ENCODE data around the gene VWA8. TPM values are rescaled to one million over a fixed set of nuclear protein-coding genes. Genes with fewer than 3 reads are reported as not detected.
A peak's percentile ranks its signal among the peaks of the same experiment; 100 is the strongest.

Gene VWA8
- total RNA-seq, 1 donor from 2014 or later: 22.2 TPM

DNA sequence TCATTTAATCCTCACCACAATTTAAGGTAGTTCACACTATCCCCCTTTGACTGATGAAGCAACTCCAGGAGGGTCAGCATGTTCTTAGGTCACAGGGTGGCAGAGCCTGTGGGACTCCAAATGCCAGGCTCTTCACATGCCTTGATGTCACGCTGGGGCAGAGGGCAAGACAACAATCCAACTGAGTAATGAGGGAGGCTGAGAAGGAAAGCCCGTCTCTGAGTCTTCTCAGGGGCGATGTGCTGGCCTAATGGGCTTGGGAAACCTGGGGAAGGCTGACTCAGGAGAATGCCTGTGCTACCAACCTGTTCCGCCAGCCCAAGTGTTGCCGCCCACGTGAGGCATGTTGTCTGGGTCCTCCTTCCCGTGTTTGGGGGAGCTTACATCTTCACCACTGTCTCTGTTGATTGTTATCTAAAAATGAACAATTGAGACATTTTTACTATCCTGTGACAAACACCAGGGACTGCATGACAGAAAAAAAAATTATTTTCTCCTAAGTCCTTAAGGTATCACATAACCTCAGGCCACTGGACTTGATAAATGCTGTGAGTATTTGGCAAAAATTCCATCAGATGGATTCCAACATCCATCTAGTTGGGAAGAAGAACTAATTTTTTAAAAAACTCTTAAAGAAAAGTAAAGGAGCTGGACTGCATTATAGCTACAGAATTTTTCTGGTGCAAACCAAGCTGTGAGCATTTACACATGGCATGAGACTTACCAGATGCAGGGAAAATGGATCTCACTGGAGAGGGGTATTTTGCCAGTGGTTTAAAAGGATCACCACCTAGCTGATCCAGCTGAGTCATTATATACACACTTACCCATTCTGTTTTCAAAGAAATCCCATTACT lies 346.0 kb downstream of the VWA8 start:
- DNase-seq: no peak

GRCh38 chr13:41613984-41614661 lies 346.8 kb downstream of the VWA8 start:
- DNase-seq: peak; percentile 66

DNA sequence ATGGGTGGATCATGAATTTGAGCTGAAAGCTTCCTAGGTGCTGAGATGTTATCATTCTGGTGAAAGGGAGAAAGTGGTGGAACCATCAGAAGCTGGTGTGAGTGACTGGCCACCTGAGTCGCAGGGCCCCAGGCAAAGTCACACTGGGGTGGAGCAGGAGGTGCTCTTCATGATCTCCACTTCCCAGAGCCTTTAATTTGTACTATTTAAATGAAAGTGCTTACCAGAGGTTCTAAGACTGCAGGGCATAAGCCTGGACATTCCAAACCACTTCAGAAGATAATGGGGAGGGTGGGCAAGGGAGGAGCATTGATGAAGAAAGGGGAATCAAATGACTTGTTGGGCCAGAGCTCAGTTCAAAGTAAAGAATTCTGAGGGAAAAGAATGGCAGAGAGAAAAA lies 347.4 kb downstream of the VWA8 start:
- DNase-seq: no peak

DNA sequence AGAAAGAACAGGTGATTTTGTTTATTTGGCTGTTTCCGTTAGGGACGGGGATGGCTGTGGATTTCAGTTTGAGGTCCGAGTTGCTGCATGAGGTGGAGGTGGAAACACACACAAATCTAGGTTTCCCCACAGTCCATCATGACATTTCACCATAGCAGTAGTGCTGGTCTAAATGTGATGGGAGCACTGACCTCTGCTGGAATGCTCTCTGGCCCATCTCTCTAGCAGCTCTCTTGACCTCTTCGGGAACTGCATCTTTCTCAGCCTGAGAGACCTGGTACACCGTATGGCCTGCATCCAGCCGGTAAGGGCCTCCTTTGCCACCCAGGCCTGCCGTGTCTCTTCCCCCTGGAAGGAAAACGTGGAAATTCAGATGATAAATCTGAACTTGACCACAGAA lies 349.5 kb downstream of the VWA8 start:
- no peak for DNase-seq

DNA sequence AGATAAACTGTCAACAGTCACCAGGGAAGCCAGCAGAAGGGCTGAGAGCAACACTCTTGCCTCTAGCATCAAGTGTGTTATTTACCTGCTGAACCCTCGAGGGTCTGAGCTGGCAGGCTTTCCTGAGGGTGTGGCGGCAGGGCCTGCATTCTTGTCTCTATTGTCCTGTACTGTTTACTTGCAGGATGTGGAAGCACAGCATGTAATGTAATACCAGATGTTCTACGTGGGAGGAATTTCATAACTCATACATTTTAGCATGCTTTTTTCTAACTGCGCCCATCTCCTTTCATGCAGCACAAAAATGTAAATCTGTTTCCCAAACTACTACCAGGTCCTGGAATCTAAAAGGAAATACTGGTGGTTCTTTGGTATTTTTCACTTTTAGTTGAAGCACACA lies 350.5 kb downstream of the VWA8 start:
- DNase-seq: peak; percentile 75

- no peak for DNase-seq
These were observed 351.1 kb downstream of the VWA8 start for GRCh38 chr13:41609828-41610227.

DNA sequence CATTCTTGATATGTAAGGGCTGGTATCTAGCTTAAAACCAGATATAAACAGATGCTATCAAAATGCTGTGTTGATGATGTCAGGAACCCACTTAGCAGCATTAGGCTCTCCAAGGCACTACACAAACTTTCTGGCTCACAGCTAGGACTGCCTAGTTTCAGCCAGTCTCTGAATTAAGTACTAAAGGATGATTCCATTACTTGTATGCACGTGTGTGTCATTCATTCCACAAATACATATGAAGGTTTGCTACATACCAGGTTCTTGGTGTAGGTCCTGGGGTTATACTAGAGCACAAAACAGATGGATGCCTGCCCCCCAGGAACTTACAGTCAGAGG lies 352.1 kb downstream of the VWA8 start:
- DNase-seq: peak; percentile 35

DNA sequence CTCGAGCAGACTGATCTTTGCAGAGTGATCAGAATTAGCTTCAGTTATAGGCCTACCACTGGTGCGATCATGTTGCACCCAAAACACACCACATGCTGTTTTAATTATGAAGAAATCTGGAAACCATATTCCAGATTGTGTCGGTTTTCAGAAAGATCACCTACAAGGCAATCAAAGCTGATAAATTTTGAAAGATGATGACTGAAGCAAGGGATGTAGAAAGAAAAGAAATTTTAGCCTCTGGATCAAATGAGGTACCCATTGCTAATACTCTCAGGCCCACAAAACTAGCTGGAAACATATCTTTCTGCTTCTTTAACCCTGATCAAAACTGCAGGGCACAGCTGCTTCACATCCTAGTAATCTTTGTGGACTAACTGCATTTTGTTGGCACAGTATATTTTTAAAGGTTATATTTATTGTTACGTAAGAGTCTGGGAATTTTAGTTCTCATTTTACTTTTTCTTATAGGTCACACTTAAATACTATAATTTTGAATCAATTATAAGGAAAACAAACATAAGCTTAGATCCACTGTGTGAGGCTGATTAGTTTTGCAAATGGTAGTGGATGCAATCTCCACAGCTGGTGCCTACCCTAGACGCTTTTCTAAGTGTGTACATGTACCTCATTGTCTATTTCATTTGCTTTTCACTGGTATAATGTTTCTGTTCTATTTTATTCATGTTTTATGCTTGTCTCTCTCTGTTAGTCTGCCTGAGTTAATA lies 352.6 kb downstream of the VWA8 start:
- no peak for DNase-seq

GRCh38 chr13:41606646-41607045 lies 354.3 kb downstream of the VWA8 start:
- DNase-seq: no peak

DNA sequence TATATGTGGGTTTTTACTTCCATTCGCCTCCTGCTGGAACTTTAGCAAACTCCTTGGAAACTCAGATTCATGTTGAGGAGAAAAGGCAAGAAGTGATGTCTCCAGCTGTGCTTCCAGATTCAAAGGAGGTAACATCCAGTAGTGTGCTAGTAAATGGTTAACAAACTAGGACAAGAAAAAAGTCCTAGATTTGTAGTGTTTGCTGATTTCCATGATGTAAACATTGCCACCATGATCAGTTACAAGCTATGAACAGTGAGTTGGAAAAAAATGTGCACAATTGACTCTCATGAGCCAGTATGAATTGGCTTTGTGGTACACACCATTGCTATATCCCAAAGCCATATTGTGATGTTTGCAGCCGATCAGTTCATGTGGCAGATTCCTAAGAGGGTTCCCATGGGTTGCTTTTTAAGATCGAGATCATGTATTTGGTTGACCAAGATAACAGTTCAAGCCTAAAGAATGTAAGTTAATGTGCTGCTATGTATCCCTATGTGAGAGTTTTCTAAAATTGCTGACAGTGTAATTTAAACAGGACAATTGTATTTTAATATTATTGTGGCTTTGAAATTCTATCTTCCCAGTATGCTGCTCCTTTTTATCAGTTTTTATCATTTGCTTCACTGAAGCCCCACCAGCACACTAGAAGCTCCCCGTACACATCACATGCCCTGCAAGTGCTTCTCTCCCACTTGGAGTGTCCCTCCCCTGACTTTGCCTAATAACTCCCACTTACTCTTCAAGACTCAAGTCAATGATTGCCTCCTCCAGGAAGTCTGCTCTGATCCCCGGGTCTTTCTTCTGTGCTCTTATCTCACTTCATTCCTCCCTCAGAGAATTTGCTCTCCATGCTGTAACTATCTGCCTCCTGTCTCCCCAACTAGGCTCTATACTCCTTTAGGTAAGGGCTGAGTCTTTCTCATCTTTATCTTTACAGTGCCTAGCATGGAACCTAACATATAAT lies 355.3 kb downstream of the VWA8 start:
- DNase-seq: no peak

DNA sequence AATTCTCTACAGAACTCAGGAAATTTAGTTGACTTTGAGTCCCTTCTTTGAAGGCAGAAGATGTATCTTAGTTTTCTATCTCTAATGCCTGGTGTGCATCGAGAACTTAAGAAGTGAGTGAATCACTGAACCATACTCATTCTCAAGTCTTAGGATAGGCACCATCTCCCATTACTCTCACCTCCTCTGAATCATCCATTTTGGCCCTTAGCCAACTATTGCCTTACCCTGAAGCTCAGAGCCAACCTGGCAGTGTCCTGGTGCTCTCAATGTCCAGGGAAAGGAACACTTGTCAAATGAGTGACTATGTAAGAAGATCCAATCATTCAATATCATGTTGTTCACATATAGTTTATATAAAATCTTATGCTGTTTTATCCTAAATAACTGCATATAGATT lies 357.0 kb downstream of the VWA8 start:
- no peak for DNase-seq

DNA sequence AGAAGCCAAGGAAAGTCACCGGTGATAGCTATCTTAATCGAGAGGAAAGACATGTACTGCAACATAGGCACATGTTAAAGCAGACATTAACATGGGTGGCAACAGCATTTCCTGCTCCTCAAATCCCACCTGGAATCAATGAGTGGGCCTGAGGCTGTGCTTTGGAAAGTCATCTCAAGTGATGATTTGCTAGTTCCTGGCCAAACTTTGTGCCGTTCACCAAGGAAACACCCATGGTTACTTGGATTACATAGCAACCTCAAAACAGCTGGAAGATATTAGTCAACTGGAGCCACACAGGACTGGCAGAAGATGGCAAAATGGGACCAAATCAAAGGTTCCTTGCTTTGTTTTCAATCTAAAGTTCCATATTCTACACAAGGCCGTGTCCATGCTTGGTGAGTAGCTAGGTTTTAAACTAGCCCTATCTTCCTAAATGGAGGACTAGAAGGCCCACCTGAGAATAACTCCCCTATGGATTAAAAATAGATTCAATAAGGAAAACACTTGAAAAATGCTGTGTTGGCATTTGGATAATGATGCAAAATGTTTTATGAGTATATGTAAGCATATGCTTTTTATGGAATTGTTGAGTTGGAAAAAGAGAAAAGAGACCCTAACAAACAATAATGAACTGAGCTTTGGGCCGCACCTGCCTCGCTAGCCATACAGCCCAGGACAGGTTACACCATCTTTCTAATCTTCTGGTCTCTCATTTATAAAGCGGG lies 359.0 kb downstream of the VWA8 start:
- DNase-seq: no peak

GRCh38 chr13:41599619-41600018 lies 361.3 kb downstream of the VWA8 start:
- DNase-seq: no peak

- DNase-seq: no peak
These were observed 363.4 kb downstream of the VWA8 start for GRCh38 chr13:41597348-41598041.

DNA sequence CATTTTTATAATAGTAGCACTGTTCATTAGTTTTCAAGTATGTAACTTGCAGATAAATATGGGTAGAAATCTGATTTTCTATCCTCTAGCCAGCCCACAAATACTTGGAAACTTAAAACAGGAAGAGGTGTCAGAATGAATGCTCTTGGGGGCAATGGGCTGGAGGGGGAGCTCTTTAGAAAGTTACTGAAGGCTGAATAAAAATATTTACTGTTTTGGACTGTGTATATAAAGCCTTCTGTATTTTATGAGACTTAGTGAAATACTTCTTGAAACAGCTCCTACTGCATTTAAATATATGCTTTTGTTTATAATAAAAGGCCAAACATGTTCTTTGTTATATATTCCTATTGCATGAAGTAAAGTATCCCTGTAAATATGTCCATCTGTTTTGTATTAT lies 364.7 kb downstream of the VWA8 start:
- peak; percentile 45 for DNase-seq

- DNase-seq: no peak
These were observed 365.6 kb downstream of the VWA8 start for GRCh38 chr13:41595298-41595697.

DNA sequence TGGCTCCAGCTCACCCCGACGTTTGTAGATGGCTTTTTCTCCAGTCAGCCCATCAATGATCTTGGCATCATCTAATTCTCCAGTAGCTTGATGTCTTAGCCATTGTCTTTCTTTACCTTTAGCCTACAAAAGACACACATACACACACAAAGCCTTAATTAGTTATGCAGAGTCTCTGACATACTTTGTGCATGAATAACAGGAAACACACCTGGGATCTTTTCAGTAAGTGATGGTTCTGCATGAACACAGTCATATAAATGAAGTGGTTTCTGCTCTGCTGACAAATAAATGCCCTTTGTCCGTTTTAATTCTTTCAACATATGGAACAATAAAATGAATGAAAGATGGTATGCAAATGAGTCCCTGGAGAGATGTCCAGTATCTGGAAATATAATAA lies 370.3 kb downstream of the VWA8 start:
- DNase-seq: no peak

GRCh38 chr13:41590122-41590521 lies 370.8 kb downstream of the VWA8 start:
- no peak for DNase-seq

DNA sequence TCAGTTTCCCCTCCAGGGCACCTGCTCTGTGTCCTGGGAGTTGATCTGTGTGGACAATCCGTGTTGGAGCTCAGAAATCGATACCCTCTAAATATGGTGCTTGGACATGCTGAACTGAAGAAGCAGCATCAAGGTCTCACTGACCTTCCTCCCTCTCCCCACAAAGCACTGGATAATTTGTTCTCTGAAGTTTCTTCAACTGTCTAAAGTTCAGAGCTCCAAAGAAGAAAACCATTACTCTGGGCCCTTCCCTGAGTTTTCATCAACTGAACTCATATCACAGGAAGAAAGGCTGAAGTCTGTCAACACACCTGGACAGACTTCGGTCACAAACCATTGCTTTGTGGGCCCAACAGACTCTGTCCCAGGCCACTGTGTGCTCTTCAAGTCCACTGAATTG lies 371.5 kb downstream of the VWA8 start:
- DNase-seq: no peak

DNA sequence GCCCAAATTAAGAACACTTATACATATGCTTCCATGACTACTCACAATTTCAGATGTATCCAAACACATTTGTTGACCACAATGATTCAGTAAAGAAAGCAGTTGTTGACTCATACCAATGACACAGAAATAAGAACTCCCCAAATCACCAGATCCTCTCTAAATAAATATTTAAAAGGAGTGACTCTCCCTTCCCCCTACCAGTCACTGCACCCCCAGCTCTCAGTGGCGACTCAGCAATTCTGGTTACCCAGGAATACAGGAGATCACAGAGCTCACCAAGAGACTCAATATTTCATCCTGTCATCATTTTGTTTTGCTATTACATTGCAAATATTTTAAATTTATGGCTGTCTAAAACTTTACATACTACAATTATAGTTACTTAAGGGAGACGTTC lies 372.0 kb downstream of the VWA8 start:
- no peak for DNase-seq

DNA sequence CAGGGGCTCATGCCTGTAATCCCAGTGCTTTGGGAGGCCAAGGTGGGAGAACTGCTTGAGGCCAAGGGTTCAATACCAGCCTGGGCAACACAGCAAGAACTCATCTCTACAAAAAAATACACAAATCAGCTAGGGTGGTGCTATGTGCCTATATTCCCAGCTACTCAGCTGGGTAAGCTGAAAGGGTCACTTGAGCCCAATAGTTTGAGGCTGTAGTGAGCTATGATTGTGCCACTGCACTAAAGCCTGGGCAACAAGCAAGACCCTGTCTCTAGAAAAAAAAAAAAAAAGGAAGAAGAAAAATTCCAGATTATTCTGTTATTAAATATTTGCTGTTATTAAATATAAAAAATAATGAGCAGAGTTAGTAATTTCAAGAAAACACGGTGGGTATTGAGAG lies 372.5 kb downstream of the VWA8 start:
- no peak for DNase-seq

Measured in skin of body (tissue), 2 donors.